ENCODE results near the gene UBE2D4. TPM values are rescaled to one million over a fixed set of nuclear protein-coding genes. Genes with fewer than 3 reads are reported as not detected.

UBE2D4 gene
- 10 to 100 TPM; 12.6 to 15.7 (median 14.4) TPM for total RNA-seq (2021; fragmentation: NEBNext Ultra II Directional; extraction: Animal tissue kit (Norgen Biotek cat#: 25700))
- long read RNA-seq, transcript UBE2D4-201 (7 exons, 3,974 nt), result major isoform, 9 of 35 reads
- long read RNA-seq, transcript UBE2D4-208 (5 exons, 789 nt), result minor isoform, 5 of 35 reads
- long read RNA-seq, partial matches to known transcripts, result 4 of 35 reads
- long read RNA-seq, other reads (novel, unspliced or antisense), result 15 of 35 reads

GRCh38 chr7:43925984-43926797 lies at the start of gene UBE2D4:
UBE2D4 (plus strand) TSS chr7:43926436; CDS start chr7:43926533, 97 bp downstream.
- peaks cover 5% of the 10 kb centered on the region; the same call in 1 of the 2 replicates for H3K36me3 Mint-ChIP-seq (ENCODE audit: low read depth)
- peak; percentile 57 for DNase-seq
- TF ChIP-seq CTCF (IDR thresholded peaks at IDR 0.05), result no peak
- peak within 1 kb of the TSS; percentile 91 for H3K27ac Mint-ChIP-seq
- H3K9me3 Mint-ChIP-seq, result no peaks in the 10 kb centered on the region
- peak within 1 kb of the TSS; percentile 93 for H3K4me3 Mint-ChIP-seq
- no peaks in the 10 kb centered on the region; the same call in 1 of the 2 replicates for H3K27me3 Mint-ChIP-seq (ENCODE audit: insufficient read depth)
- H3K4me1 Mint-ChIP-seq (ENCODE audit: low read depth), result peaks cover 28% of the 10 kb centered on the region

GRCh38 chr7:43876976-43877745 lies 49.1 kb upstream of the UBE2D4 start:
- TF ChIP-seq CTCF (IDR thresholded peaks at IDR 0.05), result no peak
- Mint-ChIP-seq H3K27me3 (ENCODE audit: insufficient read depth) (peaks cover 6% of the 10 kb centered on the region), H3K9me3 (no peaks in the 10 kb centered on the region), H3K36me3 (ENCODE audit: low read depth) (peaks cover 57% of the 10 kb centered on the region), H3K4me3 (no peak overlapping the region), H3K4me1 (ENCODE audit: low read depth) (peaks cover 67% of the 10 kb centered on the region), H3K27ac (no peak overlapping the region)
- no peak for DNase-seq

GRCh38 chr7:43877968-43878864 lies 48.0 kb upstream of the UBE2D4 start:
- Mint-ChIP-seq H3K4me3 (peak overlapping the region; percentile 34), H3K27ac (peak overlapping the region; percentile 87), H3K4me1 (ENCODE audit: low read depth) (peaks cover 66% of the 10 kb centered on the region), H3K9me3 (no peaks in the 10 kb centered on the region), H3K27me3 (ENCODE audit: insufficient read depth) (no peaks in the 10 kb centered on the region; the same call in 1 of the 2 replicates), H3K36me3 (ENCODE audit: low read depth) (peaks cover 62% of the 10 kb centered on the region)
- no peak for TF ChIP-seq CTCF (IDR thresholded peaks at IDR 0.05)
- DNase-seq, result no peak

GRCh38 chr7:43878867-43879266 lies 47.4 kb upstream of the UBE2D4 start:
- H3K4me3 Mint-ChIP-seq, result peak overlapping the region; percentile 34
- peaks cover 67% of the 10 kb centered on the region for H3K36me3 Mint-ChIP-seq (ENCODE audit: low read depth)
- no peaks in the 10 kb centered on the region; the same call in 1 of the 2 replicates for H3K27me3 Mint-ChIP-seq (ENCODE audit: insufficient read depth)
- peaks cover 66% of the 10 kb centered on the region for H3K4me1 Mint-ChIP-seq (ENCODE audit: low read depth)
- H3K9me3 Mint-ChIP-seq, result no peaks in the 10 kb centered on the region
- no peak for DNase-seq
- no peak for TF ChIP-seq CTCF (IDR thresholded peaks at IDR 0.05)
- H3K27ac Mint-ChIP-seq, result peak overlapping the region; percentile 87

Data from HFFc6 (cell line).